ENCODE measurements around the gene APP. TPM values are rescaled to one million over a fixed set of nuclear protein-coding genes. Genes with fewer than 3 reads are reported as not detected.

Gene APP
- total and polyA plus RNA-seq, 12 donors: 106 to 434 (median 389) TPM

GRCh38 chr21:25979845-25980616, 190.5 kb downstream of the APP start:
- Histone ChIP-seq H3K36me3 (peaks cover 0 to 76% (median 13%) of the 10 kb centered on the region in 9 donors), H3K4me3 (no peak overlapping the region)
- 71 to 79% methylated on average over 9 of the region's 9 CpGs for WGBS, 2 donors

GRCh38 chr21:25977068-25977611, 193.4 kb downstream of the APP start:
- intact Hi-C loops (cut with DNase I): loop anchor here in 1 of 10 donors (10.0 kb wide), 1 partner anchor 188 kb away; no protein-coding TSS in a partner anchor
- Histone ChIP-seq H3K4me1 (peaks cover 0 to 19% (median 0%) of the 10 kb centered on the region in 9 donors), H3K4me3 (no peak overlapping the region), H3K36me3 (peaks cover 0 to 100% (median 20%) of the 10 kb centered on the region in 9 donors), H3K27me3 (no peaks in the 10 kb centered on the region), H3K9me3 (peaks cover 0 to 6% (median 0%) of the 10 kb centered on the region in 11 donors), H3K27ac (no peak overlapping the region)
- no peak for ATAC-seq
- no peak for TF ChIP-seq CTCF (IDR thresholded peaks at IDR 0.05)
- no peak for DNase-seq

More at GRCh38 chr21:25979845-25980616, 190.5 kb downstream of the APP start:
- ATAC-seq (no peak), DNase-seq (no peak)
- intact Hi-C loops (cut with DNase I): loop anchor here in 3 of 10 donors (5.0 to 10.0 kb wide), 3 partner anchors 53 to 187 kb away; no protein-coding TSS in a partner anchor
- H3K4me1 ChIP-seq: peaks cover 0 to 41% (median 19%) of the 10 kb centered on the region in 9 donors
- H3K27me3 ChIP-seq: no peaks in the 10 kb centered on the region
- H3K9me3 ChIP-seq: no peaks in the 10 kb centered on the region
- TF ChIP-seq CTCF (IDR thresholded peaks at IDR 0.05): no peak
- peak overlapping the region in 2 of 10 donors; percentile 0 to 32 for H3K27ac ChIP-seq

GRCh38 chr21:25974964-25975363, 195.6 kb downstream of the APP start:
- H3K4me1 ChIP-seq: peaks cover 0 to 19% (median 6%) of the 10 kb centered on the region in 9 donors
- no peaks in the 10 kb centered on the region for H3K27me3 ChIP-seq
- H3K36me3 ChIP-seq: peaks cover 0 to 87% (median 20%) of the 10 kb centered on the region in 9 donors
- ATAC-seq (peak; percentile 65 to 96 (median 84)), DNase-seq (peak; percentile 50 to 70)
- H3K27ac ChIP-seq: peak overlapping the region in 2 of 10 donors; percentile 20 to 23
- TF ChIP-seq CTCF (IDR thresholded peaks at IDR 0.05): no peak
- no peak overlapping the region for H3K4me3 ChIP-seq
- intact Hi-C loops (cut with DNase I): loop anchor here in 1 of 10 donors (10.0 kb wide), 1 partner anchor 190 kb away; no protein-coding TSS in a partner anchor
- 69 to 74% methylated on average over 8 of the region's 8 CpGs for WGBS, 2 donors
- peaks cover 0 to 8% (median 0%) of the 10 kb centered on the region in 11 donors for H3K9me3 ChIP-seq

- TF ChIP-seq CTCF (IDR thresholded peaks at IDR 0.05): no peak
- peak in 6 of 8 donors; percentile 25 to 64 (median 51) for ATAC-seq
- peaks cover 0 to 53% (median 12%) of the 10 kb centered on the region in 9 donors for H3K36me3 ChIP-seq
- H3K9me3 ChIP-seq: peaks cover 0 to 8% (median 0%) of the 10 kb centered on the region in 11 donors
- peaks cover 0 to 46% (median 19%) of the 10 kb centered on the region in 9 donors for H3K4me1 ChIP-seq
- peak in 1 of 2 donors; percentile 20 for DNase-seq
- intact Hi-C loops (cut with DNase I): loop anchor here in 1 of 10 donors (10.0 kb wide), 1 partner anchor 194 kb away; no protein-coding TSS in a partner anchor
- H3K27ac ChIP-seq: peak overlapping the region in 8 of 10 donors; percentile 9 to 78 (median 41)
- WGBS, 2 donors: 35 to 43% methylated on average over 15 of the region's 15 CpGs
- H3K4me3 ChIP-seq: peak overlapping the region in 3 of 10 donors; percentile 16 to 21 (median 20)
- H3K27me3 ChIP-seq: no peaks in the 10 kb centered on the region
Observed at GRCh38 chr21:25970254-25970930, 200.2 kb downstream of the APP start.
